Thoracic aorta (tissue), 2 donors: ENCODE results near the gene CCND1. TPM values are rescaled to one million over a fixed set of nuclear protein-coding genes. Genes with fewer than 3 reads are reported as not detected.

Experiments used
- ATAC-seq: fragments of 150-250 bp; one replicate; pipeline ENCODE4 v1.8.0; 2017; ENCODE audit warnings: low read depth; ENCODE audit not compliant: insufficient number of reproducible peaks, low FRiP score
- DNase-seq: peaks from one replicate; pipeline ENCODE4 v3.0.0-alpha.2; 2020; ENCODE audit warnings: low spot score
- H3K27ac ChIP-seq, 2 donors: fragments of 200-600 bp; sonication (generic); 1 replicate in 1 of 2; 2 replicates in 1 of 2; pipeline ENCODE4 v1.5.1; 2016; ENCODE audit warnings: mild to moderate bottlenecking in 2 of 2, moderate library complexity in 2 of 2
- H3K27me3 ChIP-seq: fragments of 200-600 bp; sonication (generic); replicated peaks from 2 replicates; pipeline ENCODE4 v1.6.0; 2016; ENCODE audit warnings: mild to moderate bottlenecking; ENCODE audit not compliant: insufficient read depth
- H3K36me3 ChIP-seq: fragments of 200-600 bp; sonication (generic); one replicate; pipeline ENCODE4 v1.5.1; 2016
- H3K4me1 ChIP-seq, 2 donors: fragments of 200-600 bp; sonication (generic); 1 replicate in 1 of 2; 2 replicates in 1 of 2; pipeline versions ENCODE4 v1.5.1 to v1.6.0; 2016; ENCODE audit warnings: low read depth in 2 of 2, mild to moderate bottlenecking in 1 of 2; ENCODE audit not compliant: control insufficient read depth in 1 of 2
- H3K4me3 ChIP-seq: fragments of 200-600 bp; sonication (generic); 2 replicates; pipeline ENCODE4 v1.5.1; 2016; ENCODE audit warnings: mild to moderate bottlenecking
- H3K9me3 ChIP-seq: fragments of 200-600 bp; sonication (generic); 2 replicates; pipeline ENCODE4 v1.5.1; 2016
- total RNA-seq, 2 donors: library from RNA; depleted of rRNA; stranded (reverse); fragments of >200 nt; gene quantifications; one replicate each; pipeline versions ENCODE4 v1.1.0 to v1.2.3, GENCODE V29; 2016
- TF ChIP-seq, protein P1 (sequence below): fragments of 200-600 bp; sonication (generic); IDR thresholded peaks from one replicate; pipeline ENCODE4 v1.5.1; 2019; ENCODE audit warnings: antibody characterized with exemption

Gene CCND1
- total RNA-seq, 2 donors from 2014 or later: 109 to 142 TPM

DNA sequence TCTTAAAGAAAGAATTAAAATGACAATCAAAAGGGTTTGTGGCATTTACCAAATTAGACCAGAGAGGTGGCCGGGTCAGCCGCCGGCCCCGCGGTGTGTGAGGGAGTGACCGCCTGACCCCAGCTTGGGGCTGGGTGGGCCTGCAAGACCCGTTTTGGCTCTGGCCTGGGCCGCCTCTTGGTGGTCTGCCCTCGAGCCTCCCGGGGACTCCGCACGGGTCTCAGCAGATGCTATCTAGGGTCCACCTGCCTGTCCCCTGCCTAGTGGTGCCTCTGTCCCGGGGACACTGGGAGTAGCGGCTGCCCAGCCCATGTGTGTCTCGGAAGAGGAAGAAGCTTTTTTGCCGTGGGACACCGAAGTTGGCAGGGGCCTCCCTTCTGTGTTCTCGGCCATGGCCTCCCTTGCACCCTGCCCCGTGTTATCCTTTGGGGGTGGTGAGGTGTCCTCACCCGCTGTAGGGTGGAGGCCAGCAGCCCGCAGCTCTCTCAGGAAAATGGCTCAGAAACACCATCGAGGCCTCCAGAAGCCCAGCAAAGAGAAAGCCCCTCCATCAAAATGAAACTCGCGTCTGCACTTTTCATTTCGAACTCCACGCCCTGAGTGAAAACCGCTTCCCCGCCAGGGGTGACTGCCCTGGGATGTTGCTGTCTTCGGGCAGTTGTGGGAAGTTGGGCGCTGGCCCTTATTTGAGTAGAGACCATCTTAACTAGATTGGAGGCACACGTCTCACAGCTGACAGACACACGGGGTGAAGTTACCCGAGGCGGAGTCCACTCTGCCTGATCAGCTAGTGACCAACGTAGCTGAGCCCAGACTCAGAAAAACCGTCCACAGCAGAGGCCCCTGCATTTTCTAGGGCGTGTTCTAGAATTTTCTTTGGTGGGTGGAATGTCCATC lies 8.0 kb downstream of the CCND1 start:
- Histone ChIP-seq H3K36me3 (peaks cover 50% of the 10 kb centered on the region), H3K27ac (no peak overlapping the region), H3K4me3 (no peak overlapping the region), H3K4me1 (peaks cover 3 to 13% of the 10 kb centered on the region in 2 donors), H3K9me3 (no peaks in the 10 kb centered on the region), H3K27me3 (no peaks in the 10 kb centered on the region)
- DNase-seq: no peak
- TF ChIP-seq, protein P1, sequence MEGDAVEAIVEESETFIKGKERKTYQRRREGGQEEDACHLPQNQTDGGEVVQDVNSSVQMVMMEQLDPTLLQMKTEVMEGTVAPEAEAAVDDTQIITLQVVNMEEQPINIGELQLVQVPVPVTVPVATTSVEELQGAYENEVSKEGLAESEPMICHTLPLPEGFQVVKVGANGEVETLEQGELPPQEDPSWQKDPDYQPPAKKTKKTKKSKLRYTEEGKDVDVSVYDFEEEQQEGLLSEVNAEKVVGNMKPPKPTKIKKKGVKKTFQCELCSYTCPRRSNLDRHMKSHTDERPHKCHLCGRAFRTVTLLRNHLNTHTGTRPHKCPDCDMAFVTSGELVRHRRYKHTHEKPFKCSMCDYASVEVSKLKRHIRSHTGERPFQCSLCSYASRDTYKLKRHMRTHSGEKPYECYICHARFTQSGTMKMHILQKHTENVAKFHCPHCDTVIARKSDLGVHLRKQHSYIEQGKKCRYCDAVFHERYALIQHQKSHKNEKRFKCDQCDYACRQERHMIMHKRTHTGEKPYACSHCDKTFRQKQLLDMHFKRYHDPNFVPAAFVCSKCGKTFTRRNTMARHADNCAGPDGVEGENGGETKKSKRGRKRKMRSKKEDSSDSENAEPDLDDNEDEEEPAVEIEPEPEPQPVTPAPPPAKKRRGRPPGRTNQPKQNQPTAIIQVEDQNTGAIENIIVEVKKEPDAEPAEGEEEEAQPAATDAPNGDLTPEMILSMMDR: no peak
- ATAC-seq: no peak

- H3K9me3 ChIP-seq: no peaks in the 10 kb centered on the region
- no peak overlapping the region for H3K27ac ChIP-seq
- TF ChIP-seq, protein P1: no peak
- H3K27me3 ChIP-seq: no peaks in the 10 kb centered on the region
- H3K4me3 ChIP-seq: no peak overlapping the region
- peaks cover 50% of the 10 kb centered on the region for H3K36me3 ChIP-seq
- no peak for ATAC-seq
- no peak for DNase-seq
- peaks cover 0 to 7% of the 10 kb centered on the region in 2 donors for H3K4me1 ChIP-seq
These were observed 8.6 kb downstream of the CCND1 start for GRCh38 chr11:69649576-69649900.

GRCh38 chr11:69650081-69650831 lies 9.3 kb downstream of the CCND1 start:
- DNase-seq (no peak), ATAC-seq (no peak)
- peaks cover 49% of the 10 kb centered on the region for H3K36me3 ChIP-seq
- H3K27me3 ChIP-seq: no peaks in the 10 kb centered on the region
- H3K4me1 ChIP-seq: no peaks in the 10 kb centered on the region
- TF ChIP-seq, protein P1: no peak
- no peak overlapping the region for H3K4me3 ChIP-seq
- no peak overlapping the region for H3K27ac ChIP-seq
- H3K9me3 ChIP-seq: no peaks in the 10 kb centered on the region

GRCh38 chr11:69650832-69651344 lies 9.9 kb downstream of the CCND1 start:
- ATAC-seq (no peak), DNase-seq (no peak)
- peaks cover 42% of the 10 kb centered on the region for H3K36me3 ChIP-seq
- TF ChIP-seq, protein P1: no peak
- no peak overlapping the region for H3K4me3 ChIP-seq
- H3K9me3 ChIP-seq: no peaks in the 10 kb centered on the region
- no peak overlapping the region for H3K27ac ChIP-seq
- H3K27me3 ChIP-seq: no peaks in the 10 kb centered on the region
- H3K4me1 ChIP-seq: no peaks in the 10 kb centered on the region
